K562 (cell line): ENCODE data around the gene USP32.

ENCODE experiments used
- NRF1 ChIP-seq, 2 experiments: fragments of 450-650 bp; IDR thresholded peaks in 1 of 2; conservative IDR thresholded peaks in 1 of 2; 2 replicates each; pipeline ENCODE4 v1.6.1; 2014; ENCODE audit warnings: mild to moderate bottlenecking in 2 of 2
- POU5F1 ChIP-seq: fragments of 150-350 bp; IDR thresholded peaks from 2 replicates; pipeline ENCODE4 v1.6.1; 2014; ENCODE audit warnings: borderline replicate concordance, low read length, low read depth, mild to moderate bottlenecking; ENCODE audit not compliant: partially characterized antibody
- ZNF12 ChIP-seq: sonication (generic); formaldehyde crosslinking; IDR thresholded peaks from 2 replicates; pipeline ENCODE4 v1.4.0; 2020; ENCODE audit warnings: mild to moderate bottlenecking, missing genetic modification reagents

GRCh38 chr17:60300011-60300410, 91.9 kb downstream of the USP32 start:
- TF ChIP-seq NRF1 (conservative IDR thresholded peaks at IDR 0.05 in 1 of 2, IDR thresholded peaks at IDR 0.05 in 1 of 2) (no peak), POU5F1 (no peak), ZNF12 (CRISPR knock-in tag) (no peak)
